Right ventricle myocardium inferior (tissue), 1 donor: ENCODE data around the gene SMAP1. TPM values are rescaled to one million over a fixed set of nuclear protein-coding genes. Genes with fewer than 3 reads are reported as not detected.

Experiments used
- ATAC-seq: fragments of 200-7000 bp; cut with Tn5 transposase; one replicate; pipeline ENCODE4 v1.9.1; 2020; ENCODE audit warnings: mild to moderate bottlenecking, moderate library complexity
- DNase-seq: peaks from one replicate; pipeline ENCODE4 v3.0.0; 2021; ENCODE audit errors: missing footprints
- intact Hi-C: fragments of 100-400 bp; cut with DNase I; formaldehyde crosslinking; loops from one replicate; pipeline ENCODE4 v1.11.0; 2022
- total RNA-seq: library from RNA; stranded (reverse); fragmentation: NEBNext Ultra II Directional; extraction: Animal tissue kit (Norgen Biotek cat#: 25700); gene quantifications from one replicate; pipeline ENCODE4 v1.2.1, GENCODE V29; 2021
- donor health status: DM: no; HTN: yes; CAD: no; lungs with severe emphysema.

The SMAP1 gene
- total RNA-seq, 1 donor from 2014 or later: 27.3 TPM

DNA sequence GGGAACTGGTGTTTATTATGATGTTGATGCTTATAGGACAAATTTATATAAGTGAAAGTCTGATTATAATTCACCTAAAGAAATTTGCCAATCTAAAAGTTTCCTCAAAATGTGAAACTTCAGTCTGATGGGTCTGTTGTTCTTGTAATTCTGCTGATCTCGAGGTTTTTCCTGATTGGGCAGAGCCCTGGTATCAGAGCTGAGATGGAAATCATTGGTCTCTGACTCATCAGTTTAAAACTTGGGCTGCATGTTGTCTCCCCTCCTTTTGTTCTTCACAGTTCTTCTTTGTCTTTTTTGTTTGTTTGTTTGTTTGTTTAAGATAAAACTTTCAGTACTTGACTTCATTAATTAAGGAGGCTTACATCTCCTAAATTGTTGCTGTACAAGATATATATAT lies 5.9 kb downstream of the SMAP1 start:
- intact Hi-C loops: no loop called here
- no peak for DNase-seq
- ATAC-seq: no peak

GRCh38 chr6:70675822-70676221 lies 8.1 kb downstream of the SMAP1 start:
- ATAC-seq (no peak), DNase-seq (no peak)
- intact Hi-C loops: no loop called here

DNA sequence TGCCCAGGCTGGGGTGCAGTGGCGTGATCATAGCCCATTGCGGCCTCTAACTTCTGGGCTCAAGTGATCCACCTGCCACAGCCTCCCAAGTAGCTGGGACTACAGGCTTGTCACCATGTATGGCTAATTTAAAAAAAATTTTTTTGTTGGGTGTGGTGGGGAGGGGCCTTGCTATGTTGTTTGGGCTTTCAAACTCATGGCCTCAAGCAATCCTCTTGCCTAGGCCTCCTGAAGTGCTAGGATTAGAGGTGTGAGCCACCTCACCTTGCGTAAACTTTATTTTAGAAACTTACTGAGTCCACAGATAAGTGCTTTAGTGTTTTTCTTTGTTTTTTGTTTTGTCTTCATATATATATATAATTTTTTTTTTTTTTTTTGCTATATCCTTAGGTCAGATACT lies 9.1 kb downstream of the SMAP1 start:
- intact Hi-C loops: no loop called here
- ATAC-seq (no peak), DNase-seq (no peak)

- DNase-seq (no peak), ATAC-seq (no peak)
- intact Hi-C loops: no loop called here
Observed at GRCh38 chr6:70680396-70680795, 12.7 kb downstream of the SMAP1 start.

DNA sequence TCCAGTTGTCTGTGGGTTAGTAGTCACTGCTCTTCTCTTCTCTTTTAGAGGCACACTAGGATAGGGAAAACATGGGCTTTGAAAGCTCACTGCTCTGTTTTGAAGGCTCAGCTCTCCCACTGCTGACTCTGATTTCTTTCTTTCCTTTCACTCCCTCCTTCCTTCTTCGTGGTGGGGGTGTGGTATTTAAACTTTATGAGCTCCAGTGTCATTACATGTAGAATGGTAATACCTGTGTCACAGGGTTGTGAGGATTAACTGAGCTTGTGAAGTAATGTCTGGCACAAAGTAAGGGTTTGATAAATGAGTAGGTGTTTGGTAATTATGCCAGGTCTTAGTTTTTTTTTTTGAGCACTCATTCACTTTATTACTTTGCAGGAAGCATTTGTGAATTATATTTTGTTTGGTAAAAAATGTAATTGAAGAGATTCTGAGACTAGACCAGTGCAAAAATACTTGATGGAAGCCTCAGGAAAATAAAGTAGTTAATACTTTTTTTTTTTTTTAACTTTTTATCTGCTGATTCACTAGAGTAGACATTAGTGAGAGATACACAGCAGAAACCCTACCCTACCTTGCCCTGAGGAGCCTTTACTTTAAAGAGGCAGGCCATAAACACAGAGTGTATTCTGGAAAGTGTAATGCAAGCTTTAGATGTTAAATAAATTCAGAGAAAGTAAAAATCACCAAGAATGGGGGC lies 17.3 kb downstream of the SMAP1 start:
- intact Hi-C loops: loop anchor here (2.0 to 5.0 kb wide), 2 partner anchors 118 to 132 kb away; partner anchors contain the start of gene SDHAF4
- ATAC-seq: no peak
- no peak for DNase-seq

- no peak for DNase-seq
- intact Hi-C loops: loop anchor here (2.0 to 5.0 kb wide), 2 partner anchors 118 to 133 kb away; partner anchors contain the start of gene SDHAF4
- ATAC-seq: no peak
Observed at GRCh38 chr6:70685494-70686180, 18.0 kb downstream of the SMAP1 start.

DNA sequence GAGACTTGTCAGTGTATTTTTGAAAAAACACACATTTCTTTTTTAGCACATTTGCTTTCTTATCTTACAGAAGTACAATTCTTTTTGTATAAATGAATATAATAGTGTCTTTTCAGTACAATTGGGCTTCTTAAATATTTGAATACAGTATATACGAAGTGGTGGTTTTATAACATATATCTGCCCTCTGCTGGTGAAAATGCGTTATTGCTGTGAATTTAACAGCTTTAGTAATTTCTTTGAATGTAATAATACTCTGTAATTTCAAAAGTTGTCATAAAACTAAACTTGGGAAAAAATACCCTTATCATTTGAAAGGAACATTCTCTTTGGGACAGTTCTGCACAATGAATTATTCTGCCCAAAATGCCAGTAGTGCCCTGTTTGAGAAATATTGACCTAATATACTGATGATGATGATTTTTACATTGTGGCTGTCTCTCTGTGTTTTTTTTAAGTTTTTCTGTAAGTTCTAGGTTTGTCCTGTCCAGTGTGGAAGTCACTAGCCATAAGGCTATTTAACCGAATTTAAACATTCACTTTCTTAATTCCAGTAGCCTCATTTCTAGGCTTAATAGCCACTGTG lies 19.0 kb downstream of the SMAP1 start:
- no peak for ATAC-seq
- DNase-seq: no peak
- intact Hi-C loops: loop anchor here (5.0 kb wide), 1 partner anchor 119 kb away; the partner anchor contains the start of gene SDHAF4

- ATAC-seq: no peak
- intact Hi-C loops: no loop called here
- DNase-seq: no peak
Observed at GRCh38 chr6:70693887-70694286, 26.2 kb downstream of the SMAP1 start.

DNA sequence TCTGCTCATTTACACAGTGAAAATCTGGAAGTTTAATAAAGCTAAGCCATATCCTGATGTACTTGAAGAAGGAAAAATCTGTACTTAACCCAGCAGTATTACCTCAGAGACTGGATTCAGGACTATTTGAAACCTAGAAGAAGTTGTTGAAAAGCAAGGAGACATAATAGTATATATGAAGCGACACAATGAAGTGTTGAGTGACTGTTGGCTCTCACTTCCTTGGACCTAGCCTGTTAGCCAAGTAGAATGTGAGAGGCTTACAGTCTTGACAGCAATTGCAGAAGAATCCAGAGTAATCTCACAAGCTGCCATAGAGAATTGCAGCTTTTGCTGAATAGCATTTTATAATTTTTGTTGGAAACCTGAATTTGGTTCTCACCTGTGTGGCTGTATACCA lies 26.7 kb downstream of the SMAP1 start:
- intact Hi-C loops: no loop called here
- DNase-seq: no peak
- peak; percentile 57 for ATAC-seq

DNA sequence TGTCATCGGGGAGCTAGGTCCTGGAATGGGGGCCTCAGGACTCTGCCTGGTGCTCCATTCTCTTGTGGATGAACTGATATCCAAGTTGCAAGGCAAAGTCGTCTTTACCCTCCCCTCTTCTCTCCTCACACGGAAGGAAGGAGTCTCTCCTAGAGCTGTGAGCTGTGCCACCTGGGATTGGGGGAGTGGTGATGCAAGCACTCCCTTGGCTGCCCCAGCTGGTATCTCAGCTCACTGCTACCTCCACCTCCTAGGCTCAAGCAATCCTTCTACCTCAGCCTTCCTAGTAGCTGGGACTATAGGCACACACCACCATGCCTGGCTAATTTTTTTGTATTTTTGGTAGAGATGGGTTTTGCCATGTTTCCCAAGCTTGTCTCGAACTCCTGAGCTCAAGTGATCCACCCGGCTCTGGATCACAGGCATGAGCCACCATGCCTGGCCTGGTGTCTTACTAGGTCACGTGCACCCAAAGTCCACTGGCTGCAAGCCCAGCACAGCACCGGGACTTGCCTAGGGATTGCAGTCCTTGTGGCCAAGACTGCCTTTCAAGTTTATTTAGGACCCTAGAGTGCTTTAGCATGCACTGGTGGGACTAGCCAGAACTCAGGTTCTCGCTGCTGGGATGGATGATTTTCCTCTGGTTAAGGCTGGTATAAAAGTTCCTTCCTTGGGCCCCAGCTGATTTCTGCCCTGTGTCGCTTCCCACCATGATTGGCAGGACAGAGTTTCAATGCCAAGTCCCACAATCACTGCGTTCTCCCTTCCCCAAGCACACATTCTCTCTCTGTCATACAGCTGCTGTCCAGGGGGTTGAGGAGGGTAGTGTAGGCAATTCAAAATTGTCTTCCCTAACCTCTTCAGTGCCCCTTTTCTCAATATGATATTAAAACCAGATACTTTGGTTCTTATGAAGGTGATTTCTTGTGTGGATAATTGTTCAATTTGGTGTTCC lies 33.5 kb downstream of the SMAP1 start:
- ATAC-seq (peak; percentile 52), DNase-seq (peak; percentile 75)
- intact Hi-C loops: loop anchor here (10.0 kb wide), 1 partner anchor 254 kb away; the partner anchor contains the start of gene B3GAT2

- no peak for DNase-seq
- no peak for ATAC-seq
- intact Hi-C loops: loop anchor here (2.0 to 10.0 kb wide), 2 partner anchors 179 to 249 kb away; partner anchors contain the start of gene B3GAT2
Observed at GRCh38 chr6:70705772-70706171, 38.1 kb downstream of the SMAP1 start.

DNA sequence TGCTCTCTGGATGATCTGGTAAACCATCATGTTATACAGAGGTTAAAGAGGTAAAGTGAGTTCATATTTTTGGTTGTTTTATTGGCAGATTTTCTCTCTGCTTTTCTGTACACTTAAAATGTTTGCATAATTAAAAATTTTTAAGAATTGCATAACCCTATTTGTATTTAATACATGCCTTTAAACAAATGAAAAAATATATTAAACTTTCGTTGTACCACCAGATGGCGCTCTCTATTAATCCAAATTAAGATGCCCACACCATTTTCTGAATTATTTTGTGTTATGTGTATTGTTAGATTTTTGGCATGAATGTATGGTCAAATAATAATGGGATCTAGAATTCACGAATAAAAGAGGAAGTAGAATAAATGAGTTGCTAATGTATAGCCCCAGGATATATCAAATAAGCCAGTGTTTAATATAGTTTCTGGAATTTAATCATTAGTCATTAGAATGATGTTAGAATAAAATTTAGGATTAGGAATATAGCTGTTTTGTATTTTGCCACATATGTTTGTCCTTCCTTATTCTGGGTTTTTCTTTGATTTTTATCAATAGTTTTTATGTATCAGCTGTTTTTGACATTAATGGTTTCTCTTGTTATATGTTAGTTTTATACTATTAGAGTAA lies 38.9 kb downstream of the SMAP1 start:
- ATAC-seq (no peak), DNase-seq (no peak)
- intact Hi-C loops: loop anchor here (2.0 to 10.0 kb wide), 2 partner anchors 178 to 248 kb away; partner anchors contain the start of gene B3GAT2

DNA sequence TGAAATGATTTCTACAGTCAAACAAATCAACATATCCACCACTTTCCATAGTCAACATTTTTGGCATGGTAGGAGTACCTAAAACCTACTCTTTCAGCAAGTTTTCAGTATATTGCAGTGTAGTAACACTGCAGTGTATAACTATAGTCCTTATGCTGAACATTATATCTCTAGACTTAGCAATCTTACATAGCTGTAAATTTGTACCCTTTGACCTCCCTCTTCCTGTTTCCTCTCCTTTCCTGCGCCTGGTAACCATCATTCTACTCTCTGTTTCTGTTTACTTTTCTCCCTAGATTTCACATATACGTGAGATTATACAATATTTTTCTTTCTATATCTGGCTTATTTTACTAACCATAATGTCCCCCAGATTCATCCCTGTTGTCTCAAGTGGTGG lies 40.2 kb downstream of the SMAP1 start:
- no peak for ATAC-seq
- intact Hi-C loops: loop anchor here (2.0 to 10.0 kb wide), 2 partner anchors 177 to 247 kb away; partner anchors contain the start of gene B3GAT2
- no peak for DNase-seq

GRCh38 chr6:70708448-70708847 lies 40.8 kb downstream of the SMAP1 start:
- ATAC-seq: no peak
- intact Hi-C loops: loop anchor here (10.0 kb wide), 1 partner anchor 246 kb away; the partner anchor contains the start of gene B3GAT2
- DNase-seq: no peak

DNA sequence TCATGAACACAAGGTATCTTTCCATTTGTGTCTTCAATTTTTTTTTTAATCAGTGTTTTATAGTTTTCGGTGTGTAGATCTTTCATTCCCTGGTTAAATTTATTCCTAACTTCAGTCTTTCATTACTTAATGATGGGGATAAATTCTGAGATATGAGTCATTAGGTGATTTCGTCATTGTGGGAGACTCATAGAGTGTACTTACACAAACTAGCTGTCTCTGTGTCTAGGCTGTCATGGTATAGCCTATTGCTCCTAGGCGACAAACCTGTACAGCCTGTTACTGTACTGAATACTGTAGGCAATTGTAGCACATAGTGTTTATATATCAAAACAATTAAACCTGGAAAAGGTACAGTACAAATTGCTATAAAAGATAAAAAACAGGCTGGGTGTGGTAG lies 42.1 kb downstream of the SMAP1 start:
- DNase-seq (no peak), ATAC-seq (no peak)
- intact Hi-C loops: loop anchor here (10.0 kb wide), 1 partner anchor 245 kb away; the partner anchor contains the start of gene B3GAT2

- DNase-seq (no peak), ATAC-seq (no peak)
- intact Hi-C loops: no loop called here
Observed at GRCh38 chr6:70714716-70715257, 47.1 kb downstream of the SMAP1 start.

- DNase-seq: no peak
- intact Hi-C loops: no loop called here
- ATAC-seq: peak; percentile 34
Observed at GRCh38 chr6:70717038-70717801, 49.5 kb downstream of the SMAP1 start.
